Fibroblast of lung (primary cell): ENCODE data around the gene PORCN.

Experiments
- CTCF ChIP-seq, 2 donors: IDR thresholded peaks in 1 of 2; conservative IDR thresholded peaks in 1 of 2; 1 replicate in 1 of 2; 2 replicates in 1 of 2; pipeline ENCODE4 v1.5.1; 2011 to 2012; ENCODE audit warnings: low read length in 2 of 2, control low read depth in 1 of 2, inconsistent platforms in 1 of 2, low read depth in 1 of 2, mild to moderate bottlenecking in 1 of 2
- EZH2 ChIP-seq: IDR thresholded peaks from 2 replicates; pipeline ENCODE4 v1.5.1; 2012; ENCODE audit warnings: low read length, control low read depth, mild to moderate bottlenecking; ENCODE audit errors: missing control alignments

GRCh38 chrX:48530736-48531135 lies 21.9 kb downstream of the PORCN start:
- no peak for TF ChIP-seq CTCF (conservative IDR thresholded peaks at IDR 0.05 in 1 of 2, IDR thresholded peaks at IDR 0.05 in 1 of 2; ENCODE audit: low read depth in 1 of 2, low read length in 2 of 2)
- TF ChIP-seq EZH2 = no peak
